ENCODE results near the gene CAPZB. TPM values are rescaled to one million over a fixed set of nuclear protein-coding genes. Genes with fewer than 3 reads are reported as not detected.

The CAPZB gene
- total and polyA plus RNA-seq, 2 of the 4 experiments (the other 2 are of a cell fraction) = 216 to 304 TPM

- in situ Hi-C loops (cut with MboI; ENCODE audit: low sequenced_read_pairs) (no loop called here), intact Hi-C loops (cut with micrococcal nuclease) (no loop called here), dilution Hi-C loops (cut with HindIII; ENCODE audit: low sequenced_read_pairs, unreplicated experiment) (no loop called here)
- Histone ChIP-seq H2BK15ac (ENCODE audit: low read depth, low read length) (no peak overlapping the region), H3K14ac (replicated peaks; ENCODE audit: low read depth, low read length) (no peak overlapping the region), H4K20me1 (ENCODE audit: insufficient read depth, low read length) (peaks cover 98% of the 10 kb centered on the region), H3K27me3 (ENCODE audit: control insufficient read depth, insufficient read depth, low read length) (no peaks in the 10 kb centered on the region), H2BK5ac (ENCODE audit: low read depth, low read length, poor library complexity, severe bottlenecking) (no peak overlapping the region), H3K4me2 (ENCODE audit: low read depth, low read length) (no peak overlapping the region), H3K23ac (ENCODE audit: low read depth, low read length) (no peak overlapping the region), H3K4me3 (ENCODE audit: insufficient read depth, low read depth, low read length) (no peak overlapping the region), H2BK120ac (ENCODE audit: low read depth, low read length) (no peak overlapping the region), H2AFZ (replicated peaks; ENCODE audit: low read length, poor library complexity) (no peak overlapping the region), H2BK20ac (ENCODE audit: low read depth, low read length) (no peak overlapping the region), H4K8ac (ENCODE audit: low read depth in 2 of 2, low read length in 2 of 2) (no peak overlapping the region), H3K56ac (ENCODE audit: extremely low read depth, insufficient read depth, low read length) (no peak overlapping the region), H3K9ac (ENCODE audit: low read depth, low read length) (no peak overlapping the region), H3K79me1 (ENCODE audit: low read depth in 1 of 2, low read length in 2 of 2) (peaks cover 49 to 100% of the 10 kb centered on the region in 2 experiments), H2AK9ac (replicated peaks; ENCODE audit: low read depth, low read length, poor library complexity) (no peak overlapping the region), H4K5ac (ENCODE audit: low read depth, low read length) (no peak overlapping the region), H3K27ac (ENCODE audit: insufficient read depth, low read length) (no peak overlapping the region), H4K91ac (ENCODE audit: insufficient read depth, low read depth, low read length) (no peak overlapping the region), H3K4ac (ENCODE audit: low read depth, low read length) (no peak overlapping the region), H3K9me3 (ENCODE audit: control insufficient read depth, insufficient read depth, low read length) (no peaks in the 10 kb centered on the region), H3K9me1 (ENCODE audit: insufficient read depth, low read length) (peaks cover 39% of the 10 kb centered on the region), H3K36me3 (ENCODE audit: control insufficient read depth, insufficient read depth, low read length) (peaks cover 18% of the 10 kb centered on the region), H3K4me1 (ENCODE audit: control insufficient read depth, insufficient read depth, low read length) (peaks cover 15% of the 10 kb centered on the region), H3K18ac (ENCODE audit: low read depth, low read length) (no peak overlapping the region), H2AK5ac (ENCODE audit: low read depth, low read length) (no peak overlapping the region)
- ATAC-seq (ENCODE audit: low read depth) = no peak
- no peak for DNase-seq
- no CpG with 5 or more reads among the region's 8 CpGs for WGBS, 2 experiments (ENCODE audit: extremely low coverage in 2 of 2, insufficient read length in 1 of 2)
- no TSS peak for BruUV-seq (replicated peaks)
- TF ChIP-seq MXI1 (IDR thresholded peaks at IDR 0.05; ENCODE audit: borderline replicate concordance, low read depth, low read length) (no peak), CTCF (conservative IDR thresholded peaks at IDR 0.05; ENCODE audit: low read depth, low read length) (no peak), ELK1 (IDR thresholded peaks at IDR 0.05; ENCODE audit: borderline replicate concordance, low read depth, low read length) (no peak), NFE2L2 (IDR thresholded peaks at IDR 0.05; ENCODE audit: low read depth, low read length) (no peak), SMC3 (IDR thresholded peaks at IDR 0.05; ENCODE audit: low read depth, low read length) (no peak), POLR2A (IDR thresholded peaks at IDR 0.05; ENCODE audit: low read depth, low read length) (no peak), MAZ (IDR thresholded peaks at IDR 0.05; ENCODE audit: borderline replicate concordance, low read depth, low read length) (no peak)
- CTCF ChIA-PET = no interaction called here
- POLR2A ChIA-PET (ENCODE audit: unreplicated experiment) = no interaction called here
Observed at GRCh38 chr1:19412654-19413053, 72.7 kb downstream of the CAPZB start.
